ENCODE data around the gene EXTL1.

EXTL1 gene

DNA sequence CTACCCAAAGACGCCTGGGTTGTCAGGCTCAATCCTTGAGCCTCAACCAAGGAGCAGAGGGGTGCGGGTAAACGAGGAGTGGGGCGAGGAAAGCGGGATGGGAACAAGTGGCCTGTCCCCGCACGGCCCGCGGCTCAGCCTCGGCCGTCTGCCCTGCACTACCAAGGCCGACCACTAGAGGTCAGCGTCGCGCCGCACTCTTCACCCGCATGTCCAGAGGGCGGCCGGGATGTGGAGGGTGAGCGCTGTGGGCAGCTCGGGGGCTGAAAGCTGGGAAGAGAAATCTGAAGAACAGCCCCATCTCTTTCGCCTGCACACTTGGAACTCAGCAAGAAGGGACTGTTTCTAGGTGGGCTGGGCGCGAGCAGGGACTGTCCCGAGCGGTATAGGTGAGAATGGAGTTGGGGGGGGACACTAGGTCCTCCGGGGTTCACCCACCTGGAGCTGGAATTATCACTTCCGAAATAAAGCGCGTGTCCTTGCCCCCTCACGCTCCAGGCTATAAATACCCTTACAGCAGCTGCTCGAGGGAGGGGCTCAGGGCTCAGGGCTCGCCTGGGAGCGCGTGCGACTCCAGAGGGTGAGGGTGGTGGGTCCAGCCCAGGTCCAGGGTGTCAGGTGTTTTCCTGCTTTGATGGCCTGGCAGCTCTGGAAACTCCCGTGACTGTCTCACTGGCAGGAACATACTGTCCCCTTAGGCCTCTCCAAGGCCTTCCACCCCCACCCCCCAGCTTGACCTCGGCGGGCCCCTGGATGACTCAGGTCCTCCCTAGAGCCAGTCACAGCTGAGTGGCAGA, 14.6 kb downstream of the EXTL1 start:
- Histone ChIP-seq H2AFZ (ENCODE audit: low read length) (peak overlapping the region; percentile 94), H2BK120ac (ENCODE audit: low read depth, low read length) (no peak overlapping the region), H3K27me3 (ENCODE audit: control insufficient read depth in 3 of 3, insufficient read depth in 3 of 3, low read depth in 1 of 3, low read length in 3 of 3) (peaks cover 0 to 34% (median 11%) of the 10 kb centered on the region in 3 experiments), H3K36me3 (replicated peaks in 1 of 2; ENCODE audit: control insufficient read depth in 2 of 2, insufficient read depth in 2 of 2, low read length in 2 of 2) (no peaks in the 10 kb centered on the region), H3K4ac (ENCODE audit: low read length) (no peak overlapping the region), H2BK12ac (ENCODE audit: low read length) (no peak overlapping the region), H3K4me2 (ENCODE audit: insufficient read depth, low read length, poor library complexity, severe bottlenecking) (peak overlapping the region; percentile 99), H3K79me1 (ENCODE audit: low read depth, low read length) (no peaks in the 10 kb centered on the region), H4K91ac (ENCODE audit: low read depth, low read length, poor library complexity) (no peak overlapping the region), H2BK15ac (ENCODE audit: low read length) (peak overlapping the region; percentile 72), H3K9ac (ENCODE audit: low read depth, low read length, poor library complexity) (peak overlapping the region; percentile 89), H3K4me1 (ENCODE audit: control insufficient read depth in 2 of 2, insufficient read depth in 1 of 2, low read depth in 1 of 2, low read length in 2 of 2) (peaks cover 8 to 10% of the 10 kb centered on the region in 2 donors), H3K14ac (ENCODE audit: low read length) (peak overlapping the region; percentile 63), H2BK5ac (ENCODE audit: low read length) (peak overlapping the region; percentile 82), H3K9me3 (replicated peaks in 1 of 2; ENCODE audit: control insufficient read depth in 2 of 2, insufficient read depth in 1 of 2, low read depth in 1 of 2, low read length in 2 of 2) (no peaks in the 10 kb centered on the region), H3K4me3 (ENCODE audit: low read length in 2 of 2) (peak overlapping the region; percentile 64 to 94), H2AK5ac (ENCODE audit: low read depth, low read length) (peak overlapping the region; percentile 33), H3K23ac (ENCODE audit: low read depth, low read length, poor library complexity) (peak overlapping the region; percentile 99), H4K8ac (ENCODE audit: low read depth, low read length) (no peak overlapping the region), H3K27ac (replicated peaks; ENCODE audit: low read length) (no peak overlapping the region), H3K18ac (ENCODE audit: low read length) (peak overlapping the region; percentile 99)
- DNase-seq (ENCODE audit: low spot score): peak; percentile 81
- WGBS, 2 donors (ENCODE audit: extremely low coverage in 2 of 2, insufficient read length in 2 of 2, insufficient replicate concordance in 1 of 2): no CpG with 5 or more reads among the region's 39 CpGs

DNA sequence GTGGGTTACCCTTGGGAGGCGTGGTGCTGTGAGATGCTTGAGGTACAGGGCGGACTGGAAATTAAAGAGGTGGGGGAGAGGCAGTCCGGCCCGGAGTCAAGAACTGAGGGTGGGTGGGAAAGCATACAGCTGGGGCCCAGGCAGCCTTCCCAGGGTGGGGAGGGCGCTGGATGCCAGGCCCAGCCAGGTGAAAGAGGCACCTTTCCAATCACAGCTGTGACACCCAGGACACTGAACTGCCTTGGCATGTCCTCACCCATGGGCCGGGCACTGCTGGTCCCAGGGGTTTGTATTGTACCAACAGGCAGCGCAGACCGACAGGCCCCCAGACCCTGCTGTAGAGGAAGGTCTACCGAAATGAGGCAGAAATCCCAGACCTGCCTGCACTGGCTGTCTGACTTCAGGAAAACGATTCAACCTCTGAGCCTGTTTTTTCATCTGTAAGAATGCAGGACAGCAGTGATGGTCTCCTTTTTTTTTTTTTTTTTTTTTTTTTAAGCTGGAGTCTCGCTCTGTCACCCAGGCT, 15.2 kb downstream of the EXTL1 start:
- Histone ChIP-seq H3K14ac (ENCODE audit: low read length) (no peak overlapping the region), H2BK5ac (ENCODE audit: low read length) (peak overlapping the region; percentile 9), H3K27me3 (ENCODE audit: control insufficient read depth in 3 of 3, insufficient read depth in 3 of 3, low read depth in 1 of 3, low read length in 3 of 3) (peaks cover 0 to 40% (median 12%) of the 10 kb centered on the region in 3 experiments), H2BK15ac (ENCODE audit: low read length) (peak overlapping the region; percentile 6), H3K4me2 (ENCODE audit: insufficient read depth, low read length, poor library complexity, severe bottlenecking) (no peak overlapping the region), H4K91ac (ENCODE audit: low read depth, low read length, poor library complexity) (no peak overlapping the region), H4K8ac (ENCODE audit: low read depth, low read length) (no peak overlapping the region), H3K23ac (ENCODE audit: low read depth, low read length, poor library complexity) (peak overlapping the region; percentile 99), H3K4ac (ENCODE audit: low read length) (no peak overlapping the region), H3K9ac (ENCODE audit: low read depth, low read length, poor library complexity) (no peak overlapping the region), H2BK12ac (ENCODE audit: low read length) (no peak overlapping the region), H3K4me1 (ENCODE audit: control insufficient read depth in 2 of 2, insufficient read depth in 1 of 2, low read depth in 1 of 2, low read length in 2 of 2) (peaks cover 8 to 10% of the 10 kb centered on the region in 2 donors), H2AK5ac (ENCODE audit: low read depth, low read length) (peak overlapping the region; percentile 33), H3K9me3 (replicated peaks in 1 of 2; ENCODE audit: control insufficient read depth in 2 of 2, insufficient read depth in 1 of 2, low read depth in 1 of 2, low read length in 2 of 2) (no peaks in the 10 kb centered on the region), H2AFZ (ENCODE audit: low read length) (no peak overlapping the region), H3K18ac (ENCODE audit: low read length) (no peak overlapping the region), H2BK120ac (ENCODE audit: low read depth, low read length) (no peak overlapping the region), H3K4me3 (ENCODE audit: low read length in 2 of 2) (peak overlapping the region in 1 of 2 donors; percentile 41), H3K27ac (replicated peaks; ENCODE audit: low read length) (no peak overlapping the region), H3K79me1 (ENCODE audit: low read depth, low read length) (no peaks in the 10 kb centered on the region), H3K36me3 (replicated peaks in 1 of 2; ENCODE audit: control insufficient read depth in 2 of 2, insufficient read depth in 2 of 2, low read length in 2 of 2) (no peaks in the 10 kb centered on the region)
- no peak for DNase-seq (ENCODE audit: low spot score)
- WGBS, 2 donors (ENCODE audit: extremely low coverage in 2 of 2, insufficient read length in 2 of 2, insufficient replicate concordance in 1 of 2): no CpG with 5 or more reads among the region's 11 CpGs

DNA sequence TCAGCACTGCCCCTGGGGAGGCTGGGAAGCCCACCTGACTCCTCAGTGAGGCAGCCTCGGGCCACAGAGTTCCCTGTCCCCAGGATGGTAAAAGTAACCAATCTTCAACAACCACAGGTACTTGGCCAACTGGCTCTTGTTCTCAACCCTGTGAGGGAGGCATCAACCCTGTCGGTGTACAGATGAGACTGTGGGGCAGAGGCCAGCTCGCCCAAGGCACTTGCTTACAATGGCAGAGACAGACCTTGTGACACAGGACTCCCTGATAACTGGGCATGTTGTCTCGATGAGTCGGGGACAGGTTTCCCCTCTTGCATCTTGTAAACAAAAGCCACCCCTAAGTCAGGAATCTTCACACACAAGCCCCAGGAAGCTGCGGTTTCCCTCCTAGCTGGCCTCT, 16.3 kb downstream of the EXTL1 start:
- Histone ChIP-seq H3K9ac (ENCODE audit: low read depth, low read length, poor library complexity) (no peak overlapping the region), H4K8ac (ENCODE audit: low read depth, low read length) (no peak overlapping the region), H3K79me1 (ENCODE audit: low read depth, low read length) (no peaks in the 10 kb centered on the region), H3K27ac (replicated peaks; ENCODE audit: low read length) (no peak overlapping the region), H3K4ac (ENCODE audit: low read length) (peak overlapping the region; percentile 80), H2AFZ (ENCODE audit: low read length) (no peak overlapping the region), H3K27me3 (ENCODE audit: control insufficient read depth in 3 of 3, insufficient read depth in 3 of 3, low read depth in 1 of 3, low read length in 3 of 3) (peaks cover 0 to 49% (median 17%) of the 10 kb centered on the region in 3 experiments), H3K36me3 (replicated peaks in 1 of 2; ENCODE audit: control insufficient read depth in 2 of 2, insufficient read depth in 2 of 2, low read length in 2 of 2) (no peaks in the 10 kb centered on the region), H3K18ac (ENCODE audit: low read length) (peak overlapping the region; percentile 40), H2AK5ac (ENCODE audit: low read depth, low read length) (peak overlapping the region; percentile 56), H2BK12ac (ENCODE audit: low read length) (no peak overlapping the region), H3K4me3 (ENCODE audit: low read length in 2 of 2) (no peak overlapping the region), H2BK15ac (ENCODE audit: low read length) (peak overlapping the region; percentile 42), H3K14ac (ENCODE audit: low read length) (no peak overlapping the region), H4K91ac (ENCODE audit: low read depth, low read length, poor library complexity) (no peak overlapping the region), H2BK5ac (ENCODE audit: low read length) (no peak overlapping the region), H3K9me3 (replicated peaks in 1 of 2; ENCODE audit: control insufficient read depth in 2 of 2, insufficient read depth in 1 of 2, low read depth in 1 of 2, low read length in 2 of 2) (no peaks in the 10 kb centered on the region), H3K4me1 (ENCODE audit: control insufficient read depth in 2 of 2, insufficient read depth in 1 of 2, low read depth in 1 of 2, low read length in 2 of 2) (peaks cover 8 to 10% of the 10 kb centered on the region in 2 donors), H3K4me2 (ENCODE audit: insufficient read depth, low read length, poor library complexity, severe bottlenecking) (no peak overlapping the region), H3K23ac (ENCODE audit: low read depth, low read length, poor library complexity) (no peak overlapping the region), H2BK120ac (ENCODE audit: low read depth, low read length) (no peak overlapping the region)
- WGBS, 2 donors (ENCODE audit: extremely low coverage in 2 of 2, insufficient read length in 2 of 2, insufficient replicate concordance in 1 of 2): no CpG with 5 or more reads among the region's 6 CpGs
- no peak for DNase-seq (ENCODE audit: low spot score)

DNA sequence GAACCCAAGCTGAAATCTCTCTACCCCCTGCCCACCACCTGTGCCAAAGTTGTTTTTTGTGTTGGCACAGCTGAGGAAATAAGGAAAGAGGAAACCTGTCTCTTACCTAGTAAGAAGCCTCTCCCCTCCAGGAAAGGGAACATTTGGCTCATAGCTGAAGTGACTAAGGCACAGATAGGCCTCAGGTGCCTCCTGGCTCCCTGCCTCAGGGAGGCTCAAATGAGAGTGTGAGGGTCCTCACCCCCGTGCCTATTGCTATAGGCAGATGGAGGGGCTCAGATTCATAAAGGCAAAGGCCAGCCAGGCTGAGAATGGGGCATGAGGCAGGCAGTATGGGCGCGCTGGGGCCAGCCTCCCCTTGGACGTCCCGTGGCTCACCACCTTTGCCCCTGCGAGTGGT, 16.9 kb downstream of the EXTL1 start:
- no peak overlapping the region for H3K4me3 ChIP-seq (ENCODE audit: low read length in 2 of 2)
- no peaks in the 10 kb centered on the region for H3K36me3 ChIP-seq (replicated peaks in 1 of 2; ENCODE audit: control insufficient read depth in 2 of 2, insufficient read depth in 2 of 2, low read length in 2 of 2)
- no CpG with 5 or more reads among the region's 6 CpGs for WGBS, 2 donors (ENCODE audit: extremely low coverage in 2 of 2, insufficient read length in 2 of 2, insufficient replicate concordance in 1 of 2)

More for the DNA sequence above, 16.9 kb downstream of the EXTL1 start:
- Histone ChIP-seq H2BK120ac (ENCODE audit: low read depth, low read length) (no peak overlapping the region), H3K79me1 (ENCODE audit: low read depth, low read length) (no peaks in the 10 kb centered on the region), H2BK12ac (ENCODE audit: low read length) (no peak overlapping the region), H3K4ac (ENCODE audit: low read length) (no peak overlapping the region), H2BK5ac (ENCODE audit: low read length) (no peak overlapping the region), H2AFZ (ENCODE audit: low read length) (no peak overlapping the region), H3K14ac (ENCODE audit: low read length) (peak overlapping the region; percentile 31), H2BK15ac (ENCODE audit: low read length) (peak overlapping the region; percentile 10), H3K9ac (ENCODE audit: low read depth, low read length, poor library complexity) (peak overlapping the region; percentile 32), H3K9me3 (replicated peaks in 1 of 2; ENCODE audit: control insufficient read depth in 2 of 2, insufficient read depth in 1 of 2, low read depth in 1 of 2, low read length in 2 of 2) (no peaks in the 10 kb centered on the region), H4K91ac (ENCODE audit: low read depth, low read length, poor library complexity) (peak overlapping the region; percentile 15), H2AK5ac (ENCODE audit: low read depth, low read length) (no peak overlapping the region), H3K4me2 (ENCODE audit: insufficient read depth, low read length, poor library complexity, severe bottlenecking) (no peak overlapping the region), H3K18ac (ENCODE audit: low read length) (no peak overlapping the region), H3K23ac (ENCODE audit: low read depth, low read length, poor library complexity) (peak overlapping the region; percentile 17), H3K27ac (replicated peaks; ENCODE audit: low read length) (no peak overlapping the region), H4K8ac (ENCODE audit: low read depth, low read length) (no peak overlapping the region), H3K27me3 (ENCODE audit: control insufficient read depth in 3 of 3, insufficient read depth in 3 of 3, low read depth in 1 of 3, low read length in 3 of 3) (peaks cover 0 to 54% (median 21%) of the 10 kb centered on the region in 3 experiments), H3K4me1 (ENCODE audit: control insufficient read depth in 2 of 2, insufficient read depth in 1 of 2, low read depth in 1 of 2, low read length in 2 of 2) (peaks cover 8 to 10% of the 10 kb centered on the region in 2 donors)
- DNase-seq (ENCODE audit: low spot score): no peak

All from neuronal stem cell (in vitro differentiated cells).